Astrocyte (in vitro differentiated cells and primary cell): ENCODE data around the gene METTL22. TPM values are rescaled to one million over a fixed set of nuclear protein-coding genes. Genes with fewer than 3 reads are reported as not detected.

Experiments used
- DNase-seq: peaks from one replicate; pipeline ENCODE4 v3.0.0-alpha.2; 2010; ENCODE audit warnings: low read depth
- FAIRE-seq: peaks from 2 replicates; lab custom pipeline; 2011; peaks lifted over from hg19 to GRCh38; lab: Jason Lieb, UNC
- H2AFZ ChIP-seq: 2 replicates; pipeline ENCODE4 v1.6.0; 2012; ENCODE audit warnings: low read depth, low read length, inconsistent platforms
- H3K27ac ChIP-seq: 2 replicates; pipeline ENCODE4 v1.5.1; 2011; ENCODE audit warnings: low read depth, low read length, inconsistent platforms
- H3K27me3 ChIP-seq: 2 replicates; pipeline ENCODE4 v1.6.0; 2011; ENCODE audit warnings: low read length, inconsistent platforms; ENCODE audit not compliant: insufficient read depth
- H3K36me3 ChIP-seq: 2 replicates; pipeline ENCODE4 v1.5.1; 2011; ENCODE audit warnings: low read length, inconsistent platforms; ENCODE audit not compliant: insufficient read depth
- H3K4me1 ChIP-seq: 2 replicates; pipeline ENCODE4 v1.5.1; 2011; ENCODE audit warnings: low read length, inconsistent platforms; ENCODE audit not compliant: insufficient read depth
- H3K4me2 ChIP-seq: 2 replicates; pipeline ENCODE4 v1.6.0; 2012; ENCODE audit warnings: low read length, inconsistent platforms
- H3K4me3 ChIP-seq: 2 replicates; pipeline ENCODE4 v1.5.1; 2011; ENCODE audit warnings: low read depth, mild to moderate bottlenecking, low read length, inconsistent platforms; ENCODE audit not compliant: insufficient read depth
- H3K79me2 ChIP-seq: 2 replicates; pipeline ENCODE4 v1.6.0; 2012; ENCODE audit warnings: mild to moderate bottlenecking, low read length, inconsistent platforms; ENCODE audit not compliant: insufficient read depth
- H3K9ac ChIP-seq: 2 replicates; pipeline ENCODE4 v1.6.0; 2012; ENCODE audit warnings: mild to moderate bottlenecking, low read length, inconsistent platforms
- H3K9me3 ChIP-seq: 2 replicates; pipeline ENCODE4 v1.5.1; 2012; ENCODE audit warnings: low read depth, mild to moderate bottlenecking, low read length, inconsistent platforms; ENCODE audit not compliant: insufficient read depth
- H4K20me1 ChIP-seq: 2 replicates; pipeline ENCODE4 v1.6.0; 2012; ENCODE audit warnings: low read length, inconsistent platforms; ENCODE audit not compliant: insufficient read depth
- H3K27ac Mint-ChIP-seq: one replicate; pipeline ENCODE4 v1.8.0; 2021; ENCODE audit warnings: mild to moderate bottlenecking, mixed read lengths; ENCODE audit not compliant: unreplicated experiment
- H3K27me3 Mint-ChIP-seq: one replicate; pipeline ENCODE4 v1.8.0; 2021; ENCODE audit warnings: low read depth, mixed read lengths; ENCODE audit not compliant: unreplicated experiment
- H3K36me3 Mint-ChIP-seq: one replicate; pipeline ENCODE4 v1.8.0; 2021; ENCODE audit warnings: low read depth, mixed read lengths; ENCODE audit not compliant: unreplicated experiment
- H3K4me1 Mint-ChIP-seq: one replicate; pipeline ENCODE4 v1.8.0; 2021; ENCODE audit warnings: low read depth, mixed read lengths; ENCODE audit not compliant: unreplicated experiment
- H3K4me3 Mint-ChIP-seq: one replicate; pipeline ENCODE4 v1.8.0; 2021; ENCODE audit warnings: mild to moderate bottlenecking, moderate library complexity, mixed read lengths; ENCODE audit not compliant: unreplicated experiment
- H3K9me3 Mint-ChIP-seq: one replicate; pipeline ENCODE4 v1.8.0; 2021; ENCODE audit warnings: mild to moderate bottlenecking, mixed read lengths; ENCODE audit not compliant: unreplicated experiment
- EZH2 ChIP-seq: IDR thresholded peaks from 2 replicates; pipeline ENCODE4 v1.6.1; 2012; ENCODE audit warnings: mild to moderate bottlenecking, low read length, inconsistent platforms; ENCODE audit not compliant: insufficient read depth
- total RNA-seq: library from RNA; stranded (reverse); gene quantifications from 2 replicates; pipeline ENCODE4 v1.2.1, GENCODE V29; 2021
- TF ChIP-seq, protein P1 (sequence below): IDR thresholded peaks from 2 replicates; pipeline ENCODE4 v1.5.1; 2011; ENCODE audit warnings: low read depth, mild to moderate bottlenecking, inconsistent platforms, low read length, moderate library complexity; ENCODE audit not compliant: insufficient read depth

Gene METTL22
- total RNA-seq, 1 donor from 2014 or later, result 37.7 TPM

DNA sequence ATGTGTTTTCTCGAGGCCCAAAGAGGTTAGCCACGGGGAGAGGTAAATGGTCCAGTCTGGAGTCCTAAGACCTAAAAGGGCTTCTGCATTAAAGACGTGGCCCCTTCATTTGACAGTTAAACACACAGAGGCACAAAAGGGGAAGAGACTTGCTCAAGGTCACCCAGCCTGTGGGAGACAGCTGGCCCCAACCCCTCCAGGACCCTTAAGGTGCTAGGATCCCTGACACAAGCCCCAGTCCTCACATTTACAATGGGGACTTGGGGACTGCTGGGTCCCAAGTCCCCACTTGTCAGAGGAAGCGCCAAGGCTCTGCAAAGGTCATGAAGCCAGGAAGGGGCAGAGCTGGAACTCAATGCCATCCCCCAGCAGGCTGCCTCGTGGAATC, 54.7 kb downstream of the METTL22 start:
- no peak overlapping the region for H3K4me3 ChIP-seq
- no peak overlapping the region for H3K27ac Mint-ChIP-seq
- H3K36me3 Mint-ChIP-seq, result peaks cover 4% of the 10 kb centered on the region
- H3K9ac ChIP-seq, result no peak overlapping the region
- no peak overlapping the region for H3K4me2 ChIP-seq
- H4K20me1 ChIP-seq, result peaks cover 12% of the 10 kb centered on the region
- peaks cover 2% of the 10 kb centered on the region for H3K27me3 Mint-ChIP-seq
- peaks cover 33% of the 10 kb centered on the region for H3K4me1 ChIP-seq
- peaks cover 28% of the 10 kb centered on the region for H3K4me1 Mint-ChIP-seq
- FAIRE-seq, result no peak
- no peak overlapping the region for H2AFZ ChIP-seq
- H3K36me3 ChIP-seq, result no peaks in the 10 kb centered on the region
- H3K4me3 Mint-ChIP-seq, result peak overlapping the region; percentile 66
- H3K79me2 ChIP-seq, result no peaks in the 10 kb centered on the region
- no peaks in the 10 kb centered on the region for H3K9me3 ChIP-seq
- no peak overlapping the region for H3K27ac ChIP-seq
- H3K9me3 Mint-ChIP-seq, result peaks cover 5% of the 10 kb centered on the region
- TF ChIP-seq EZH2, result no peak
- TF ChIP-seq, protein P1, sequence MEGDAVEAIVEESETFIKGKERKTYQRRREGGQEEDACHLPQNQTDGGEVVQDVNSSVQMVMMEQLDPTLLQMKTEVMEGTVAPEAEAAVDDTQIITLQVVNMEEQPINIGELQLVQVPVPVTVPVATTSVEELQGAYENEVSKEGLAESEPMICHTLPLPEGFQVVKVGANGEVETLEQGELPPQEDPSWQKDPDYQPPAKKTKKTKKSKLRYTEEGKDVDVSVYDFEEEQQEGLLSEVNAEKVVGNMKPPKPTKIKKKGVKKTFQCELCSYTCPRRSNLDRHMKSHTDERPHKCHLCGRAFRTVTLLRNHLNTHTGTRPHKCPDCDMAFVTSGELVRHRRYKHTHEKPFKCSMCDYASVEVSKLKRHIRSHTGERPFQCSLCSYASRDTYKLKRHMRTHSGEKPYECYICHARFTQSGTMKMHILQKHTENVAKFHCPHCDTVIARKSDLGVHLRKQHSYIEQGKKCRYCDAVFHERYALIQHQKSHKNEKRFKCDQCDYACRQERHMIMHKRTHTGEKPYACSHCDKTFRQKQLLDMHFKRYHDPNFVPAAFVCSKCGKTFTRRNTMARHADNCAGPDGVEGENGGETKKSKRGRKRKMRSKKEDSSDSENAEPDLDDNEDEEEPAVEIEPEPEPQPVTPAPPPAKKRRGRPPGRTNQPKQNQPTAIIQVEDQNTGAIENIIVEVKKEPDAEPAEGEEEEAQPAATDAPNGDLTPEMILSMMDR, result no peak
- H3K27me3 ChIP-seq, result no peaks in the 10 kb centered on the region
- no peak for DNase-seq

DNA sequence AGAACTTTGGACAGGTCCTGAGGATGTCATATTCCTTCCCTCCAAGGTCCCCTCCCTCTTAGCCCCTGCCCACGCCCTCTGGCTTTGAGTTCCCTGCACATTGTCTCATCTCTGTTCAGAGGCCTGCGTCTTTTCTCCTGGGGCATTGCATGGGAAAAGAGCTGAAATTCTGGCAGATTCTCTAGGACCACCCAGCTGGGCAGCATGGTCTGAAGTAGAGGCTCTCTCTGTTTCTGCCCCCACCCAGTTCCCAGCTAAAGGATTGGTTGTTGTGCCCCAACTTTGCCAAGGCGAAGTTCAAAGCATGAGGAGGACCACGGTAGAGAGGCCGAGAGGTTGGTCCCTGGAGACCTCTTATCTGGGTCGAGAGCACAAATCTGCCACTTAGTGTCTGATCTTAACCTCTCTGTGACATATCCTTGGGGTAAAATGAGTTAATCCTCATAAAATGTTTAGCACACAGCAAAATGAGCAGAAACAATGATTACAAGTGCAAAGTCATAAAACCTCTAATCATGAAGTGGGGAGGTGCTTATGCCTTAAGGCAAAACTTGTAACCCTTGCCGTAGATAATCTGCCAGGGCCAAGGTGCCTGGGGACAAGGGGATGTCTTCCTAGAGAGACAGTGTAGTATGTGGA, 55.4 kb downstream of the METTL22 start:
- H3K4me1 ChIP-seq, result peaks cover 33% of the 10 kb centered on the region
- H3K4me3 ChIP-seq, result no peak overlapping the region
- no peak overlapping the region for H3K27ac ChIP-seq
- no peak overlapping the region for H3K9ac ChIP-seq
- H2AFZ ChIP-seq, result no peak overlapping the region
- FAIRE-seq (no peak), DNase-seq (no peak)
- no peaks in the 10 kb centered on the region for H3K9me3 ChIP-seq
- no peaks in the 10 kb centered on the region for H3K27me3 ChIP-seq
- H3K79me2 ChIP-seq, result no peaks in the 10 kb centered on the region
- no peaks in the 10 kb centered on the region for H3K36me3 ChIP-seq
- Mint-ChIP-seq H3K27me3 (peaks cover 2% of the 10 kb centered on the region), H3K4me1 (peaks cover 28% of the 10 kb centered on the region), H3K4me3 (no peak overlapping the region), H3K27ac (peak overlapping the region; percentile 35), H3K36me3 (peaks cover 4% of the 10 kb centered on the region), H3K9me3 (peaks cover 5% of the 10 kb centered on the region)
- H3K4me2 ChIP-seq, result peak overlapping the region; percentile 54
- TF ChIP-seq, protein P1, result no peak
- no peak for TF ChIP-seq EZH2
- H4K20me1 ChIP-seq, result peaks cover 12% of the 10 kb centered on the region

DNA sequence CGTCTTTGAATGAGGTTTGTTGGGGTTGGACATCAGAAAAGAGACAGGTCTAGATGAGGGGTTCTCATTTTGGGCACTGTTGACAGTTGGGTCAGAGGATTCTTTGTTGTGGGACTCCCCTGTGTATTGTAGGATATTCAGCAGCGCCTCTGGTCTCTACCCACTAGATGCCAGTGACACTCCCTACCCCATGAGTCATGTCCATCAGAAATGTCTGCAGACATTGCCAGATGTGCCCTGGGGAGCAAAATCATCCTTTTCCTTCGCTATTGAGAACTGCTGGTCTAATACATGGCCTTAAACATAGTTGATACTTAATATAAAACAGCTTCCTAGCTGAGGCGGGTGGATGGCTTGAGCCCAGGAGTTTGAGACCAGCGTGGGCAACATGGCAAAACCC, 56.0 kb downstream of the METTL22 start:
- peaks cover 12% of the 10 kb centered on the region for H4K20me1 ChIP-seq
- FAIRE-seq (no peak), DNase-seq (no peak)
- no peak overlapping the region for H2AFZ ChIP-seq
- H3K27ac ChIP-seq, result no peak overlapping the region
- H3K4me3 ChIP-seq, result no peak overlapping the region
- peaks cover 33% of the 10 kb centered on the region for H3K4me1 ChIP-seq
- no peaks in the 10 kb centered on the region for H3K27me3 ChIP-seq
- H3K4me2 ChIP-seq, result peak overlapping the region; percentile 54
- H3K27me3 Mint-ChIP-seq, result peaks cover 2% of the 10 kb centered on the region
- H3K4me3 Mint-ChIP-seq, result no peak overlapping the region
- H3K4me1 Mint-ChIP-seq, result peaks cover 28% of the 10 kb centered on the region
- no peaks in the 10 kb centered on the region for H3K36me3 ChIP-seq
- H3K9me3 ChIP-seq, result no peaks in the 10 kb centered on the region
- H3K27ac Mint-ChIP-seq, result peak overlapping the region; percentile 35
- no peak overlapping the region for H3K9ac ChIP-seq
- peaks cover 5% of the 10 kb centered on the region for H3K9me3 Mint-ChIP-seq
- H3K36me3 Mint-ChIP-seq, result peaks cover 4% of the 10 kb centered on the region
- no peaks in the 10 kb centered on the region for H3K79me2 ChIP-seq
- TF ChIP-seq, protein P1, result no peak
- no peak for TF ChIP-seq EZH2
